Measurements from ENCODE around the gene RANBP1. TPM values are rescaled to one million over a fixed set of nuclear protein-coding genes. Genes with fewer than 3 reads are reported as not detected.

RANBP1 gene
- total and polyA plus RNA-seq, 4 experiments from 2014 or later = 61.9 to 111 (median 77.4) TPM

DNA sequence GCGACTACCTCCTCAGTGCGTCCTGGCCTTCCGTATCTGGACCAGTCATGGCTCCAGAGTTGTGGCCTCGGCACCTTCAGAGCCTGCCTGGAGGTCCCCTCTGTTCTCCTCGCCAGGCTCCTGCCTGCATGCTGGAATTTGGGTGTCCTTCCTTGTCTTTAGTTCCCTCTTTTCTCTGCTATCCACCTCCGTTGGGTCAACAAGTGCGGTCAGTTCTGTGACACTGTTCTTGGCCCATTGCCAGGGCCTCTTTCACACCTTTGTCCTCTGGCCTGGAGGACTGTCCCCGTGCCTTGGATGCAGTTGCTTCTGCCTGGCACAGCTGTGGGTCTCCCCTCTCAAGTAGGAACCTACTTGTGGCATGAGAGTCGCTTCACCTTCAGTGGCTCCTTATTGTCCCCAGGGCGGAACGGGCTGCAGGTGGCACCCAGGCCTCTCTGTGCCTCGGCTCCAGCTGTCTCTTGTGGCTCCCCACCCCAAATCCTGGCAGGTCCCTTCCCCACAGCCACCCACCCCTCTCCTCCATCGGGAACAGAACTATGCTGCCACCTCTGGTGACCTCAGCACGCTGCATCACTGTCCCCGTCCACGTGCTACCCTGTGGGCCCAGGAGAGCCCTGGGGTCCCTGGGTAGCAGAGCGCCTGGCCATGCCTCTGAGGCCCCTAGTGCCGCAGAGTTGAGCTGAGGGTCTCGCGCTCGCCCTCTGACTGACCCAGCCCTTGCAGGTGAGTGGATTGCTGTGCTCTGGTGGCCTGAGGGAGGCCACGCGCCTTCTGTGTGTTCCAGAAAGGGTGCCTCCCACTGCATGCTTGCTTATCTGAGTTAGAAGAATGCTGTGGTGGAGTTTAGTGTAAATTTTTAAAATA lies 31.1 kb upstream of the RANBP1 start:
- Mint-ChIP-seq H3K27ac (peak overlapping the region in 4 of 7 donors; percentile 46 to 88 (median 56)), H3K36me3 (peaks cover 37 to 44% of the 10 kb centered on the region in 2 donors), H3K4me3 (peak overlapping the region in 3 of 8 donors; percentile 10 to 61 (median 57)), H3K4me1 (peaks cover 33 to 57% (median 43%) of the 10 kb centered on the region in 4 donors), H3K27me3 (no peaks in the 10 kb centered on the region), H3K9me3 (no peaks in the 10 kb centered on the region)
- Histone ChIP-seq H3K27me3 (ENCODE audit: insufficient read depth, low read length) (no peaks in the 10 kb centered on the region), H3K36me3 (ENCODE audit: insufficient read depth, low read length) (peaks cover 42% of the 10 kb centered on the region), H3K9me3 (ENCODE audit: control insufficient read depth in 1 of 2, low read length in 2 of 2) (no peaks in the 10 kb centered on the region), H3K27ac (ENCODE audit: low read depth, low read length) (no peak overlapping the region), H3K4me3 (ENCODE audit: low read length in 2 of 2) (no peak overlapping the region), H3K4me1 (ENCODE audit: insufficient read depth, low read length) (peaks cover 43% of the 10 kb centered on the region)
- no peak for DNase-seq
- intact Hi-C loops (cut with micrococcal nuclease) = no loop called here
- ChIA-PET POLR2A (ENCODE audit: partially characterized antibody) (no interaction called here), CTCF (ENCODE audit: partially characterized antibody) (no interaction called here)

DNA sequence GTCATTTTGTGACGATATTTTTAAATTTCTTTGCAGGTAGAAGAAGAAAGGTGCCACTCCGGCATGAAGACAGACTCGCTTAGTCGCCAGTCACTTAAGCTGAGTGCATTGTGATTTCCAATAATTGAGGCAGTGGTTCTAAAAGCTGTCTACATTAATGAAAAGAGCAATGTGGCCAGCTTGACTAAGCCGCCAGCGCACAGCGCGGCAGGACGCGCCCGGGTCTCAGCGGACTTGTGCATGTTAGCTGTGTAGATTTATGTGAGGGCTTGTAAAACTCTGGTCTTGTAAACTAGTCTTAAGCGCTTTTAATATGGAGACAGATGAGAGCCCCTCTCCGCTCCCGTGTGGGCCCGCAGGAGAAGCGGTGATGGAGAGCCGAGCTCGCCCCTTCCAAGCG lies 30.3 kb upstream of the RANBP1 start:
- Histone ChIP-seq H3K4me1 (ENCODE audit: insufficient read depth, low read length) (peaks cover 51% of the 10 kb centered on the region), H3K27me3 (ENCODE audit: insufficient read depth, low read length) (no peaks in the 10 kb centered on the region), H3K4me3 (ENCODE audit: low read length in 2 of 2) (no peak overlapping the region), H3K27ac (ENCODE audit: low read depth, low read length) (no peak overlapping the region), H3K9me3 (ENCODE audit: control insufficient read depth in 1 of 2, low read length in 2 of 2) (no peaks in the 10 kb centered on the region), H3K36me3 (ENCODE audit: insufficient read depth, low read length) (peaks cover 51% of the 10 kb centered on the region)
- peaks cover 44 to 52% of the 10 kb centered on the region in 2 donors for H3K36me3 Mint-ChIP-seq
- H3K4me3 Mint-ChIP-seq = no peak overlapping the region
- H3K27ac Mint-ChIP-seq = no peak overlapping the region
- intact Hi-C loops (cut with micrococcal nuclease) = no loop called here
- no peaks in the 10 kb centered on the region for H3K27me3 Mint-ChIP-seq
- H3K4me1 Mint-ChIP-seq = peaks cover 33 to 60% (median 44%) of the 10 kb centered on the region in 4 donors
- ChIA-PET CTCF (ENCODE audit: partially characterized antibody) (no interaction called here), POLR2A (ENCODE audit: partially characterized antibody) (no interaction called here)
- no peaks in the 10 kb centered on the region for H3K9me3 Mint-ChIP-seq
- no peak for DNase-seq

DNA sequence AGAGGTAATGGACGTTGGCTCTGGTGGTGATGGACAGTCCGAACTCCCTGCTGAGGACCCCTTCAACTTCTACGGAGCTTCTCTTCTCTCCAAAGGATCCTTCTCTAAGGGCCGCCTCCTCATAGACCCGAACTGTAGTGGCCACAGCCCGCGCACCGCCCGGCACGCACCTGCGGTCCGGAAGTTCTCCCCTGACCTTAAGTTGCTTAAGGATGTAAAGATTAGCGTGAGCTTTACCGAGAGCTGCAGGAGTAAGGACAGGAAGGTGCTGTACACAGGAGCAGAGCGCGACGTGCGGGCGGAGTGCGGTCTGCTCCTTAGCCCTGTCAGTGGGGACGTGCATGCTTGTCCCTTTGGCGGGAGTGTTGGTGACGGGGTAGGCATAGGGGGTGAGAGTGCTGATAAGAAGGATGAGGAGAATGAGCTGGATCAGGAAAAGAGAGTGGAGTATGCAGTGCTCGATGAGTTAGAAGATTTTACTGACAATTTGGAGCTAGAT lies 29.8 kb upstream of the RANBP1 start:
- ChIA-PET CTCF (ENCODE audit: partially characterized antibody) (no interaction called here), POLR2A (ENCODE audit: partially characterized antibody) (no interaction called here)
- H3K4me1 ChIP-seq (ENCODE audit: insufficient read depth, low read length) = peaks cover 51% of the 10 kb centered on the region
- no peak overlapping the region for H3K27ac ChIP-seq (ENCODE audit: low read depth, low read length)
- peaks cover 56% of the 10 kb centered on the region for H3K36me3 ChIP-seq (ENCODE audit: insufficient read depth, low read length)
- Mint-ChIP-seq H3K36me3 (peaks cover 49 to 55% of the 10 kb centered on the region in 2 donors), H3K4me3 (peak overlapping the region in 1 of 8 donors; percentile 30), H3K27me3 (no peaks in the 10 kb centered on the region), H3K27ac (peak overlapping the region in 3 of 7 donors; percentile 16 to 67 (median 37)), H3K4me1 (peaks cover 28 to 60% (median 43%) of the 10 kb centered on the region in 4 donors), H3K9me3 (no peaks in the 10 kb centered on the region)
- H3K4me3 ChIP-seq (ENCODE audit: low read length in 2 of 2) = no peak overlapping the region
- H3K27me3 ChIP-seq (ENCODE audit: insufficient read depth, low read length) = no peaks in the 10 kb centered on the region
- H3K9me3 ChIP-seq (ENCODE audit: control insufficient read depth in 1 of 2, low read length in 2 of 2) = no peaks in the 10 kb centered on the region
- intact Hi-C loops (cut with micrococcal nuclease) = no loop called here
- no peak for DNase-seq

DNA sequence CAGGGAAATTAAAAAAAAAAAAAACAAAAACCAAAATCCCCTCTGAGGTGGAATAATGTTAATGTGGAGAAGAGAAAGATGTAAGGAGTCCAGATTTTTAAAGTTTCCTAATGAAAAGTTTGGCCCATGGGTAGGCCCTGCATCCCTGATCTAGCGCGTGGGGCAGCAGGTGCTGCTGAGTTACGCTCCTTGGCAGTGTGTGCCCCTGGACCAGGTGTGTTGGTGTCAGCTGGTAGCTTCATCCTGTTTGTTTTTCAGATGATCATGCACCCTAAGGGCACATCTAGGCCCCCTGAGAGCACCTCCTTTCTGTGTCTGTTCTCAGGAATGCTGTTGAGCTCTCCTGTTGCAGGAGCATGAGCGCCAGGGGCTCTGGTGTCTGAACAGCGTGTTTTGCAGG lies 29.1 kb upstream of the RANBP1 start:
- intact Hi-C loops (cut with micrococcal nuclease) = no loop called here
- H3K4me1 Mint-ChIP-seq = peaks cover 26 to 60% (median 44%) of the 10 kb centered on the region in 4 donors
- CTCF ChIA-PET (ENCODE audit: partially characterized antibody) = no interaction called here
- no peak overlapping the region for H3K27ac ChIP-seq (ENCODE audit: low read depth, low read length)
- H3K4me3 Mint-ChIP-seq = no peak overlapping the region
- POLR2A ChIA-PET (ENCODE audit: partially characterized antibody) = no interaction called here
- no peaks in the 10 kb centered on the region for H3K9me3 Mint-ChIP-seq
- H3K4me3 ChIP-seq (ENCODE audit: low read length in 2 of 2) = no peak overlapping the region
- no peaks in the 10 kb centered on the region for H3K9me3 ChIP-seq (ENCODE audit: control insufficient read depth in 1 of 2, low read length in 2 of 2)
- no peaks in the 10 kb centered on the region for H3K27me3 ChIP-seq (ENCODE audit: insufficient read depth, low read length)
- peaks cover 48% of the 10 kb centered on the region for H3K4me1 ChIP-seq (ENCODE audit: insufficient read depth, low read length)
- H3K36me3 ChIP-seq (ENCODE audit: insufficient read depth, low read length) = peaks cover 62% of the 10 kb centered on the region
- H3K27me3 Mint-ChIP-seq = no peaks in the 10 kb centered on the region
- no peak for DNase-seq
- peaks cover 55 to 61% of the 10 kb centered on the region in 2 donors for H3K36me3 Mint-ChIP-seq
- no peak overlapping the region for H3K27ac Mint-ChIP-seq

DNA sequence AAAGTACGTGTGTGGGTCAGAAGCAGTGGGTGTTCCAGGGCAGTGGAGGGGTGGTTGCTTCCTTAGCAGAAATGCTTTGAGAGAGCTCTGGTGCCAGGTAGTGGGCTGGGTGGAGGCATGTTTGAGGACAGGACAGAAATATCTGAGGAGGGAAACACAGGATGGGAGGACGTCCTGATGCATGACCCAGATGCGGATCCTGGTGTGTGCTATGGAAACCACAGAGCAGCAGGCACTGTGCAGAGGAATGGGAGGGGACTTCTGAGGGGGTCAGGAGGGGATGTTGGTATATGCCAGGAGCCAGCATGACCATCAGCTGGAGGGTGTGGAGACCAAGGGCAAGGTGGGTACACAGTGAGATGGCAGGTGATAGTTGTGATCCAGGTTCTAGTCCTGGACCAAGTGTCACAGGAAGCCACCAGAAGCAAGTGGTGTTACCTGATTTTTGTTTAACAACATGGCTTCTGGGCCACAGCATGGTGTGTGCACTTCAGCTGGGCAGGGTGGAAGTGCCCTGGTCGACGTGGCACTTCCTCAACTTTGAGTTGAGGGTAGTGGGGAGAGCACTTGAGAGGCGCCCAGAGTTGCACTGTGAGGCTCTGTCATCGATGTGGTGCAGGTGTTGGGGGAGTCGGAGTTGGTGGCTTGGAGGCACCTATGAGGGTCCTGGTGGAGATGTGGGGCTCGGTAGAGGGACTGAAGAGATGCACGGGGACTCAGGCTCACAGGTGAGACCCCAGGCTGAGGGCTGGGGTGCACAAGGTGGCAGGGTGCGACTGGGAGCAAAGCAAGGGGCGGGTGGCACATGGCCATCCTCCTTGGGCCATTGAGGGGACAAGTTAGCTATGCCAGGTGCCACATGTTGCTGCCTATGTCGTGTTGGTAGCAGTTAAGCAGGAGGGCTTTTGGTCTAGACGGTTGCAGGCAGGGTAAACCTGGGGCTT lies 28.3 kb upstream of the RANBP1 start:
- ChIA-PET POLR2A (ENCODE audit: partially characterized antibody) (no interaction called here), CTCF (ENCODE audit: partially characterized antibody) (no interaction called here)
- Histone ChIP-seq H3K36me3 (ENCODE audit: insufficient read depth, low read length) (peaks cover 67% of the 10 kb centered on the region), H3K9me3 (ENCODE audit: control insufficient read depth in 1 of 2, low read length in 2 of 2) (no peaks in the 10 kb centered on the region), H3K27me3 (ENCODE audit: insufficient read depth, low read length) (no peaks in the 10 kb centered on the region), H3K27ac (ENCODE audit: low read depth, low read length) (no peak overlapping the region), H3K4me3 (ENCODE audit: low read length in 2 of 2) (no peak overlapping the region), H3K4me1 (ENCODE audit: insufficient read depth, low read length) (peaks cover 43% of the 10 kb centered on the region)
- Mint-ChIP-seq H3K9me3 (no peaks in the 10 kb centered on the region), H3K27me3 (no peaks in the 10 kb centered on the region), H3K36me3 (peaks cover 56 to 66% of the 10 kb centered on the region in 2 donors), H3K4me1 (peaks cover 24 to 55% (median 41%) of the 10 kb centered on the region in 4 donors), H3K27ac (peak overlapping the region in 5 of 7 donors; percentile 5 to 56 (median 31)), H3K4me3 (peak overlapping the region in 2 of 8 donors; percentile 29 to 41)
- no peak for DNase-seq
- intact Hi-C loops (cut with micrococcal nuclease) = no loop called here

DNA sequence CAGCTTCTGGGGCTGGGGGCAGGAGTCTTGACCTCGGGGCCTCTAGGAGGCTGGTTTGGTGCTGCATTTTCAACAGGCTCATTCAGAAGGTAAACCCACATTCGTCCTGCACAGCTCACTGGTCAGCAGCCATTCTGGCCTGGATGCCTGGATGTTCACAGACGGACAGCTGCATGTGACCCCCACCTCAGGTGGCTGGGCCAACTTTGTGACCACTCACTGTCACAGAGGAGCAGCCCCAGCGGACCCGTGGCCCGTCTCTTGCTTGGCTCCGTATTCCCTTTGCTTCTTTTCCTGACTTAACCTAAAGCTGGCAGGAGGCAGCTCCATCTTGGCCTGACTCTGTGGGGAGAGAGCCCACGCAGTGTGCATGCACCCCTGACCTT lies 27.6 kb upstream of the RANBP1 start:
- peaks cover 17 to 49% (median 35%) of the 10 kb centered on the region in 4 donors for H3K4me1 Mint-ChIP-seq
- H3K4me3 Mint-ChIP-seq = no peak overlapping the region
- ChIA-PET CTCF (ENCODE audit: partially characterized antibody) (no interaction called here), POLR2A (ENCODE audit: partially characterized antibody) (no interaction called here)
- no peak for DNase-seq
- H3K36me3 Mint-ChIP-seq = peaks cover 56 to 61% of the 10 kb centered on the region in 2 donors
- intact Hi-C loops (cut with micrococcal nuclease) = no loop called here
- no peaks in the 10 kb centered on the region for H3K27me3 Mint-ChIP-seq
- Histone ChIP-seq H3K9me3 (ENCODE audit: control insufficient read depth in 1 of 2, low read length in 2 of 2) (no peaks in the 10 kb centered on the region), H3K27ac (ENCODE audit: low read depth, low read length) (no peak overlapping the region), H3K4me3 (ENCODE audit: low read length in 2 of 2) (no peak overlapping the region), H3K27me3 (ENCODE audit: insufficient read depth, low read length) (no peaks in the 10 kb centered on the region), H3K4me1 (ENCODE audit: insufficient read depth, low read length) (peaks cover 36% of the 10 kb centered on the region), H3K36me3 (ENCODE audit: insufficient read depth, low read length) (peaks cover 69% of the 10 kb centered on the region)
- no peak overlapping the region for H3K27ac Mint-ChIP-seq
- no peaks in the 10 kb centered on the region for H3K9me3 Mint-ChIP-seq
